ENCODE data around the gene GRAMD1C.

The GRAMD1C gene

DNA sequence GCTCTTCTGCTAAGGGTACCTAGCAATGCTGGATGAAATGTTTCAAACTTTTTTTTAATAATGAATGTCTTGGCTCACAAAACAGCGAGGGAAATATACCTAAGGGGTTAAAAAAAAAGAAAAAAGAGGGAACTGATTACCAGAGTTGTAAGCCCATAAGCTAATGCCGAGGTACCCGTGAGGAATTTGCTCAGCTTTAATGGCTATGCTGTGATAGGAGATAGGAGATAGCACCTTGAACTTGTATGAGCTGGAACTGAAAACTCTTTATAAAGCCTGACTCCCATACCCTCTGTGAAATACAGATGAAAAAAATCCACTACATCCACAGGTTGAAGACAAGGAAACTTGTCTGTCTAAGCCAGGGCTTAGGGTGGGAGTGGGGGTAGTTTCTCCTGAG lies 13.9 kb downstream of the GRAMD1C start:
- no peak for DNase-seq (ENCODE audit: low spot score)

DNA sequence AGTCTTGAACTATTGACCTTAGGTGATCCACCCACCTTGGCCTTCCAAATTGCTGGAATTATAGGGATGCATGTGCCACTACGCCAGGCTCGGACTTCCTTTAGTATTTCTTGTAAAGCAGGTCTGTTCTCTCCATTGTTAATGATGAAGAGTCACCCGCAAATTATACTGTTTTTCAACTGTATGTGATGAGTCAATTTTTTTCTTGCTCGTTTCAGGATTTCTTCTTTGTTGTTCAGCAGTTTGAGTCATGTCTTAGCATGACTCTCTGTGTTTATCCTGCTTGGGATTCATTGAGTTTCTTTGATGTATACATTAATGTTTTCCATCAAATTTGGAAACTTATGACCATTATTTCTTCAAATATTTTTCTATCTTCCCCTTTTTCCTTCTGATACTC lies 28.9 kb downstream of the GRAMD1C start:
- no peak for DNase-seq (ENCODE audit: low spot score)

DNA sequence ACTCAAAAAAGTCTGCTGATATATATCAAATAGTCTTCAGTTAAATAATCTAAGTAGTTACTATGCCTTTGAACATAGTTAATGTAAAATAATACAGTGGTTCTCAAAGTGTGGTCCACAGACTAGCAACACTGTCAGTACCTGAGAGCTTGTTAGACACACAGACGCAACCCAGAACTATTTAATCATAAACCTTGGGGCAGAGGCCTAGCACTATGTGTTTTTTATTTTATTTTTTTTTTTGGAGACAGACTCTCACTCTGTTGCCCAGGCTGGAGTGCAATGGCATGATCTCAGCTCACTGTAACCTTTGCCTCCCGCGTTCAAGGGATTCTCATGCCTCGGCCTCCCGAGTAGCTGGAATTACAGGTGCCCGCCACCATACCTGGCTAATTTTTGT lies 34.7 kb downstream of the GRAMD1C start:
- DNase-seq (ENCODE audit: low spot score): no peak

DNA sequence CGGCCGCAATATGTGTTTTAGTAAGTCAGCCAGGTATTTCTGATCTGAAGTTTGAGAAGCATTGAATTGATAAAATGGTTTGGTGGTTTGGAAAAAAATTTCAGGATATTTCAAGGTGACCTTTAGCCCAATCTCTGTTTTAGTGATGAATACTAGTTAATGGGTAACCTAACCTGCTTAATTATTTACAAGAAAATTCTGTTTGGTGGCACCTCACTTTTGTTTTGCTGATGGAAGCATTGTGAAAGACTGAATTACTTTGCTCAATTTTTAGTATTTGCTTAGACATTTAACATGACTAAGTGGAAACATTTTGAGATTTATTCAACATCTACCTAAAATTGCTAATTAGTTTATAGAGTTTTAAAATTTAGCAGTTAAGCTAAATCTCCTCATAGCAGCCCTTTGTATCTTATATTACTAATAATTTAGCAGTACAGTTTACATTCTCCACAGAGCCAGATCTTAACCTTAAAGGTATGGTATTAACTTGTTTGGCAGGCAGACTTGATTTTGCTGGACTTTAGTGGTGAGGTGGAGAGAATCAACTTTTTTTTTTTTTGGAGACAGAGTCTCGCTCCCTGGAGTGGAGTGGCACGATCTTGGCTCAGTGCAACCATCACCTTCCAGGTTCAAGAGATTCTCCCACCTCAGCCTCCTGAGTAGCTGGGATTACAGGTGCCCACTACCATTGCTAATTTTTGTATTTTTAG lies 35.4 kb downstream of the GRAMD1C start:
- no peak for DNase-seq (ENCODE audit: low spot score)

DNA sequence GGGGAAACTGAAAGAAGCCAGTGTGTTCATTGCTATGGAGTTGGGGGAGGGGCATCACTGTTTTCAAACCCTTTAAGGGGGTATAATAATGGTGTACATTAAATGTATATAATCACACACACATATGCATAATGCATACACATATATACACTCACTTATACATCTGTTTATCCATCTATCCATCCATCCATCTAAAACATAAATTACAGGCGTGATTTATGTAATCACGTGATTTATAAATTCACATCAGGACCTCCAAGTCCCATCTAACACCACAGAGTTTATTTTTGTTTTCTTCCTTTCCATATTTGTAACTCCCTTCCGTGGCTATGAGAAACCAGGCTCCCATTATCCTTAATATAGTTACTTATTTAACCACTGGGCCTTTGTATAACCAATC lies 39.8 kb downstream of the GRAMD1C start:
- no peak for DNase-seq (ENCODE audit: low spot score)

DNA sequence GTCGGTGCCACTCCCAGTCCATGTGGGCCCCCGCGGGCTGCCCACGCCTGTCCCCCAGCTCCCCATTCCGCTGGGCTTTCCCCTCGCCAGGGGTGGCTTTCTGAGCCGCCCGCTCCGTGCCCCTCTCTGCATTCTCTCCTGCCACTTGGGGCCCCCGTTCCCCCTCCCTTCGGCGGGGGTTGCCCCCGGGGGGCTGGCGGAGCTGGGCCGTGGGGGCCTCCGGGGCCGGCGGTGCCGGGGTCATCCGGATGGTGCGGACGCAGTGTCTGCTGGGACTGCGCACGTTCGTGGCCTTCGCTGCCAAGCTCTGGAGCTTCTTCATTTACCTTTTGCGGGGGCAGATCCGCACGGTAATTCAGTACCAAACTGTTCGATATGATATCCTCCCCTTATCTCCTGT lies 46.5 kb downstream of the GRAMD1C start:
- no peak for DNase-seq (ENCODE audit: low spot score)

DNA sequence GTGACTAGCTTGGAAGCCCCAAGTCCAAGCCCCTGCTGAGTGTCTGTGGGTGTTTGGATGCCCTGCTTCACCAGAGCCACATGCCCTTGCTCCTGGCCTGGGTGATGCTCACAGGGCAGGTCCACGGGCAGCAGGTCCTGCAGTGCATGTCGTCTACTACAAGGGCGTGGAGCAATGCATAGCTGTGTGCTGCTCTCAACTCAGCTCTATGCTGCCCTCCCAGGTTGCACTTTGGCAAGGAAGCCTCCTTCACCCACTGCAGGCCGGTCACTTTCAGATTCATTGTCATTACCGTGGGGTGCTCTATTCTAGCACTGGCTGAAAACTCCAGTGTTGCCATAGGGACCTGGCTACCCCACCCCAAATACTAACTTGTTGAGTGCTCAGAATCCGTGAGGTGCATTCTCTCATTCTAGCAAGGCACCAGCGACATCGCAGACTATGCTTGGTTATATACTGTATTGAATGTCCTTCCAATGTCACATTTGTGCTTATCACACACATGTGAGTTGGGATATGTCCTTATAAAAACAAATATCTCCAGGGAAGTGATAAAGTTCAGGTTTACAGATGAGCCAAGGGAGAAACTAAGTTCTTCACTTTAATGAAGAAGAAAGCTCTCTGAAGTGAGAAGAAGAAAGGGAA lies 51.8 kb downstream of the GRAMD1C start:
- no peak for DNase-seq (ENCODE audit: low spot score)

DNA sequence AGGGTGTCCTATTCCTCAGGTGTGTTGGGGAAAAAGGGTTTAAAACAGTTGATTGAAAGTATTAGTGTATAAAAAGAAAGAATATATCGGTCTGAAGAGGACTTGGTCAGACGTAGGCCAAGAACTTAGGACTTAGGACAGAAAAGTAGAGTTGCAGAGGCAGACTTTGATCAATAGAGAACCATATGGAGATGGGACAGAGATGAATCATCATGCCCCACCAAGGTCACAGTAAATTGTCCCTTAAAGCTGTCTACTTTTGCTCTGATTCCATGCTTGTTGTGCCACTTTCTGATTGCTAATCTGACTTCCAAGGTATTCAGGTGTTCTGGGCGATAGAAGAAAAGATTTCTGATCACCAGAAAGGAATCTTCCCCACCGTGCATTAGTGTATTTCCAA lies 56.3 kb downstream of the GRAMD1C start:
- no peak for DNase-seq (ENCODE audit: low spot score)

DNA sequence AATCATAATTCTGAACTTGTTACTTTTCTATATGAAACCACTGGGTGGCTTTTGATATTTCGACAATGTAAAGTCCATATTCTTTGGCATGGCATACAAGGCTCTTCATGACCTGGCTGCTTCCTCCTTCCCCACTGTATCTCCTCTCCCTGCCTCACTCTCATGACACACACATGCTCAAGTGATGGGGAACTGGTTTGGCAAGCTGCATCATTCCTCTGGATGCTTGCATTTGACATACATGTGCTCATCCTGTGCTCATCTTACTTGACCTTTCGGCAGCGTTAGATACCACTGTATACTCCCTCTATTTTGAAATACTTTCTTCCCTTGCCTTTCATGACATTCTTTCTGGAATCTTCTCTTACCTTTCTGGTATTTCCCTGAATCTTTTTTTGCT lies 57.4 kb downstream of the GRAMD1C start:
- no peak for DNase-seq (ENCODE audit: low spot score)

DNA sequence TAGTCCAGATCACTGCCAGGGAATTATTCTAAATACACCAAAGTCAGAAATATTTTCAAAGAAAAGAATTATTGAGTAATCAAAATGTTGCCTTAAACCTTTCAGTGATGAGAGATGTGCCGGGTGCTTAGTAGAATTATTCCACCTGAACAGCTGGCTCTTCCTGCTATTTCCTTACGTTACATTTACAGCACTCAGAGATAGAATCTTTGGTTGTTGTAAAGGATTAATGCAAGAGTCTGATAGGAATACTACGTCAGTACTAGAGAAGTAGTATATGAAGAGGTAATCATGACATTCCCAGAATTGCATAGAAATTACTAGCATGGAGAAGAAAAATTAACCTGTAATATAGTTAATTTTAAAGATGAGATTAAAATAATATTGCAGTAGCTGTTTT lies 58.3 kb downstream of the GRAMD1C start:
- no peak for DNase-seq (ENCODE audit: low spot score)

DNA sequence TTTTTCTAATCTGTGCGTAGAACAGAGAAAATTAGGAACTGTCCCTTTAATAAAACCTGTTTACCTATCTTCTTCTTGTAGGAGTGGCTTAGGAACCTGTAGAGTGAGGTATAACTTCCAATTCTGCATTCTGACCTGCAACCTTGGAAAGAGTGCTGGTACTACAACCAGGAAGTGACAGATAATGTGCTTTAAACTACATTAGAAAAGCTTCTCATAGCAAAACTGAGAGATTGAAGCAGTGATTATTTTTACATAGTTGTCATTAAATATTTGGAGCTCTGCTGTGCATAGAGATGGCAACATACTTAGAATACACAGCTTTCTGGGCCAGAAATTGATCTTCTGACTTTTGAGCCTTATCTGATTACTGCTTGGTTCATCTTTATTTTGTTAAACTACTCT lies 58.8 kb downstream of the GRAMD1C start:
- DNase-seq (ENCODE audit: low spot score): no peak

DNA sequence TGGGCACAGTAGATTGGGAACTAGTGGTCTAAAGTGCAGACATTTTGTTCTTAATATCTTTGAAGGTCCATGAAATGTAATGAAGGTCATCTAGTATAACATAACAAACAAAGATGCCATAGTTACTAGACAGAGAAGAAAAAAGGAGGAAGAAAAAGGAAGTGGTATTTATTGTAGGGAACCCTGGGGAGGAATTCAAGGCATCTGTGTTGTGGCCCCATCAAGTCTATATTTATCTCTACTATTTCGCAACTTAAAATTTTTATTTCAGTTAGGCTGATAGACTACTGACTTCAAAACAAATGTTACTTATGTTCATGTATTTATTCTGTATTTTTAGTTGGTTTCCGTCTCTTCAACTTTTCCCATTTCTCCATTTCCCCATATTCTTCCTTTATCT lies 60.3 kb downstream of the GRAMD1C start:
- no peak for DNase-seq (ENCODE audit: low spot score)

DNA sequence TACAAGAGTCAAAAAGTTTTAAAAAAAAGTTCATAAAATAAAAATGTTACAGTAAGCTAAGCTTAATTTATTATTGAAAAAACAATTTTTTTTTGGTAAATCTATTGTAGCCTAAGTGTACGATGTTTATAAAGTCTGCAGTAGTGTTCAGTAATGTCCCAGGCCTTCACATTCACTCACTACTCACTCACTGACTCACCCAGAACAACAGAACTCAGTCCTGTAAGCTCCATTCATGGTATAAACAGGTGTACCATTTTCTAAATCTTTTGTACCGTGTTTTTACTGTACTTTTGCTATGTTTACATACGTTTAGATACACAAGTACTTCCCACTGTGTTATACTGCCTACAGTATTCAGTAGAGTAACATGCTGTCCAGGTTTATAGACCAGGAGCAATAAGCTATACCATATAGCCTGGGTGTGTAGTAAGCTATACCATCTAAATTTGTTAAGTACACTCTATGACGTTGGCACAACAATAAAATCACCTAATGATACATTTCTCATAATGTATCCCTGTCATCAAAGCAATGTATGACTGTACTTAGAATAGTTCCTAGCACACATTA lies 68.1 kb downstream of the GRAMD1C start:
- no peak for DNase-seq (ENCODE audit: low spot score)

DNA sequence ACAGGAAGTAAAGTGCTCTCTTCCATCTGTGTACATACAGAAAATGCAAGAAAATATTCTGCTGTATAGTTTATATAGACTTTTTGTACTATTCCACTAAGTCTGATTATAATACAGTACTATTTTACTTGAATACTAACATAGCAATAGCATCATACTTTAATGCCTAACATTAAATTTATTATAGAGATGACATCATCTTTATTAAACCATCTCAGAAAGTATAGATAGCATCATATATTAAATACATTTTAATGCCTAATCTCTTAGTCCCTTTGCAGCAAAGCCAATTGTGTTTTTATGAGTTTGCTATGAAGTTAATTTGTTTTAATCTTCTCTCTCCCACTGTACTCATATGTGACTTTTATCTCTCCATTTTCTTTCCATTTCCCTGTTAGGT lies 69.5 kb downstream of the GRAMD1C start:
- DNase-seq (ENCODE audit: low spot score): no peak

DNA sequence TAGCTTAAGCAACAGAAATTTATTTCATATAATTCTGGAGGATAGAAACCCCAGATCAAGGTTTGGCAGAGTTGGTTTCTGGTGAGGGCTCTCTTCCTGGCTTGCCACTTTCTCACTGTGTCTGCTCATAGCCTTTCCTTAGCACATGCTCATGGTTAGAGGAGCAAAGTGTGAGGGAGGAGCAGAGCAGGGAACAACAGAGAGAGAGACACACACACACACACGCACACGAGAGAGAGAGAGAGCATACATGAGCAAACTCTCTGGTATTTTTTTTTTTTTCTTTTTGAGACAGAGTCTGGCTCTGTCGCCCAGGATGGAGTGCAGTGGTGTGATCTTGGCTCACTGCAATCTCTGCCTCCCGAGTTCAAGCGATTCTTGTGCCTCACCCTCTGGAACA lies 72.4 kb downstream of the GRAMD1C start:
- DNase-seq (ENCODE audit: low spot score): no peak

DNA sequence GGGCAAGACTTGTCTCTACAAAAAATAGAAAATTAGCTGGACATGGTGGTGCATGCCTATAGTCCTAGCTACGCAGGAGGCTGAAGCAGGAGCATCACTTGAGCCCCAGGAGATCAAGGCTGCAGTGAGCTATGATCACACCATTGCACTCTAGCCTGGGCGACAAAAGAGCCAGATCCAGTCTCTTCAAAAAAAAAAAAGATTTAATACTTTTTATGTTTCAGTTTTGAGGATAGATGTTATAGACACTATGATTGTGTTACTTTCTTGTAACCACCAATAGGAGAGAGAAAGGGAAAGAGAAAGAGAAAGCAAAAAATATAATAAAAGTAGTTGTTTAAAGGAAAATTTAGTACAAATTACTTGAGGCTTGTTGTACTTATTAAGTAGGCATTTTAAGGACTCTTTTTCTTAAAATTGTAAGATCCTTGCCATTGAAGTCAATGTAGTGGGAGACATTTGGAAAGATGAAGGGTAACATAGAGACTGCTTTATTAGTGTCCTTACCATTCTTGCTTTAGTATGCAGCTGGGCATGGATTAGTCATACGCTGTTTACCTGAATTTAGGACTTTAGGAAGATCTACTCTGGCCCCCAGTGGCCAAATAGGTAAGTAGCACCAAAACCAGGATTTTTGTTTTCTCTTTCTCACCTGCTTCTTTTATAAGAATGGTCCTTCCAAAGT lies 74.1 kb downstream of the GRAMD1C start:
- peak; percentile 39 for DNase-seq (ENCODE audit: low spot score)

DNA sequence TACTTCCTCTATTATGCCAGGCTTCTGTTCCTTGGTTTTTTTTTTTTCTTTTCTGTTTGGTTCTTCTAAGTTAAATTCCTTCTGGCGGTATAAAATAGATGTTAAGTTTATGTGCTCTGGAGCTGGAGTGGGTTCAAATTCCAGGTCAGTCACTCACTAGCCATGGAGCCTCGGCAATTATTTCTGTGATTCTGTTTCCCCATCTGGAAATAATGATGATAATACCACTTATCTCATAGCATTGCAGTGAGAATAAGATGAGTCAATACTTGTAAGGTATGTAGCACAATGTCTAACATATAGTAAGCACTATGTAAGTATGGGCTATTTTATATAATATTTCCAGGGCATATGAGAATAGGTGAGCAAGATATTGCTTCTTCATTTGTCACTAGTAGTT lies 76.1 kb downstream of the GRAMD1C start:
- DNase-seq (ENCODE audit: low spot score): no peak

DNA sequence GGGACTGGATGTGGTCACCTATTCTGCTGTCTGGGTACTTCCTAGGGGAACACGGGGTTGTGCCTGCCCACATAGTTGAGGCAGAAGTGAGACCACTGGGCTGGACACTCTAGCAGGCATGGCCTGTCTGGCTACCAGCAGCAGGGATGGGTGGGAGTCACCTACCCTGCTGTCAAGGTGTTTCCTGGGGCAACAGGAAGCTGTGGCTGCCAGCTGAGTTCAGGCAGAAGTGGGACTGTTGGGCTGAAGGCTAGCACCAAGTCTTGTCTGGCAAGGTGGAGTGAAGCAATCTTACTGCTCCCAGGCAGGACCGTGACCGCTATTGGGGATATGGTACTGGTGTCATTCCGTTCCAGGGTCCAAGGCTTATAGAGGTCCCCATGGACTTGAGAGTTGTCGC lies 89.0 kb downstream of the GRAMD1C start:
- no peak for DNase-seq (ENCODE audit: low spot score)

DNA sequence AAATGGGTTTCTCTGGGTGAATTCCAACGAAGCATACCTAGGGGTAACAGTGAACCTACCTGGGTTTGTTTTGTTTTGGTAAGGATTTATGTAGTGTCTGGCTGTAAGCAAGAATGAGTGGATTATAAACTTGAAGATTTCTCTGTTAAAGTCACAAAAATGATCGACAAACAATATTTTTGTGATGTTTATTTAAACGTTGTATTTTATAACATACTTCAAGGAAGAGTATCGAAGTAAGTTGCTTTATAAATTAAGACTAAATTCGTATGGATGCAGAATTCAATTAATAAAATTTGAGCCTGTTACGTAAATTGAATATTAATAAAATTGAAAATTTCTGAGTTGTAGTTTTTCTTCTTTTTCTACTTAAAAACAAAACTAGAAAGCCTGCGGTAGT lies 108.2 kb downstream of the GRAMD1C start:
- no peak for DNase-seq (ENCODE audit: low spot score)

DNA sequence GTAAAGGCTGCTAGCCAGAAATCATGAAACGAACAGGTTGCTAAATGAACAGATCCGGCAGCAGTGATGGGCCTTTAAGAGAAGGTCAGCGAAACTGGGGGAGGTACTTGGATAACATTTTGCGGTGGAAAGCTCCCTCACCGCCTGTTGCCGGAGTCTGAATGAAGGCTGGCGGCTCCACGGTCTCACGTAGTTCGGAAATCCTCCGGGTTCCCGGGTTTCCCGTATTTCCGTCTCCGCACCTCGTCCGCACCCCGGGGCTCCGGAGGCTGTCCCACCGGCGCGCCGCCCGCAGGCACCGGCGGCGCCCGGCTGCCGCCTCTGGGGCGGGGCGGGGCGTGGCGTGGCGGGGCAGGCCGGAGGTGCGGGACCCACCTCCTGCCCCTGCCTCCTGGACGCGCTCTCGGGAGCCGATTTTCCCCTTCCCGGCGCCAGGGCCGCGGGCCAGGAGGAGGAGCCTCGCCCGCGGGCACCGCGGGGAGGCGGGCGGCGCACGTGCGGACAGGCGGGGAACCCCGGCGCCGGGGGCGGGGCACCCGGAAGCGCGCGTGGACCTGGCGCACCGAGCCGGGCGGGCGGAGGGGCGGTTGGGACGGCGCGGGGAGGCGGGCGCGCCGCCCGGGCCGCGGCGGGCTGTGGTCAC lies 108.9 kb downstream of the GRAMD1C start, which contains the start of gene ZDHHC23:
Gene ZDHHC23, plus strand, starts transcription at position 642 of the 643 bp plus-strand sequence. CDS start 790 bp downstream, outside the sequence.
- peak; percentile 84 for DNase-seq (ENCODE audit: low spot score)

DNA sequence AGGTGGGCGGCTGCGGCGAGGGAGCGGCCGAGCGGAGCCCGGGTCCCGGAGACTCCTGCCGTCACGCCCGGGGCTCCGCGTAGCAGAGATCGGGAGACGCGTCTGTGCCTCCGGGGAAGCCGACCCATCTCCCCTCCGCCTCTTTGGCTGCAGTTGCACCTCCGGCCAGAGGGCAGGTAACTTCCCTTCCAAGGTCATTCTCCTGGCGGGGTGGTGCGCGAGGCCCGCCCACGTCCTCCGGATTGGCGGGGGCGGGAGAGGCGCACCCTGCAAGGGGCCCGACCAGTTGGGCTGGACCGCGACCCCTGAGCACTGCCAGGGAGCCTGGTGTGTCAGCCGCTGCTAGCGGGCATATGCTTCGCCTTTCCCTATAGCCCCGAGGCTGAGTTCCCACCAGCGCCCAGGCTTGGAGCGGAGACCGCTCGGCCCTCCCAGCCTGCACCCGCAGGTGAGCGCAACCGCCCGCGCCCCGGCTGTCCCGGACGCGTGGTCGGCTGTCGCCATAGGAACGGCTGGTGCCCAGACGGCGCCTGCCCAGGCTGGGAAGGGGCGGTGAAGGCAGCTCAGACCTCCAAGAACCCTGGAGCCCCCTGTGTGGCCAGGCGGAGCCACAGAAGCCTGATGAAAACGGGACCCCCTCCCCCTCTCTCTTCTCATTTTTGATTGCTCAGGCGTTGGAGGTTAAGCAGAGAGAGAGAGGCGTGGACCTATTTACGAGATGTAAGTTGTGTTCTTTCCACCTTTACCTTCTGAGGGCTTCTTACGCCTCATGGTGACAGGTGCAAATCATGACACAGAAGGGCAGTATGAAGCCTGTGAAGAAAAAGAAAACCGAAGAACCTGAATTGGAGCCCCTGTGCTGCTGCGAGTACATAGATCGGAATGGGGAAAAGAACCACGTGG lies 109.7 kb downstream of the GRAMD1C start:
- peak; percentile 60 for DNase-seq (ENCODE audit: low spot score)
